Fibroblast of mammary gland (primary cell): ENCODE data around the gene PTGIS.

Experiments
- DNase-seq: peaks from one replicate; pipeline ENCODE4 v3.0.0-alpha.2; 2010; ENCODE audit warnings: low read depth
- H3K4me3 ChIP-seq: 2 replicates; pipeline ENCODE4 v1.5.1; 2011; ENCODE audit warnings: low read depth, mild to moderate bottlenecking, low read length, moderate library complexity; ENCODE audit not compliant: control insufficient read depth
- CTCF ChIP-seq: conservative IDR thresholded peaks from 2 replicates; pipeline ENCODE4 v1.5.1; 2011; ENCODE audit warnings: low read depth, low read length, inconsistent platforms; ENCODE audit not compliant: control insufficient read depth, insufficient read depth

The PTGIS gene

GRCh38 chr20:49582413-49583334 is 14.7 kb upstream of the PTGIS start:
- TF ChIP-seq CTCF = no peak
- no peak for DNase-seq
- H3K4me3 ChIP-seq = no peak overlapping the region

GRCh38 chr20:49581482-49581881 is 13.5 kb upstream of the PTGIS start:
- TF ChIP-seq CTCF = no peak
- no peak for DNase-seq
- no peak overlapping the region for H3K4me3 ChIP-seq

- no peak for TF ChIP-seq CTCF
- no peak for DNase-seq
- H3K4me3 ChIP-seq = no peak overlapping the region
These were observed 12.9 kb upstream of the PTGIS start for GRCh38 chr20:49580813-49581174.

GRCh38 chr20:49579874-49580812 is 12.2 kb upstream of the PTGIS start:
- TF ChIP-seq CTCF = no peak
- no peak overlapping the region for H3K4me3 ChIP-seq
- DNase-seq = no peak

GRCh38 chr20:49579195-49579594 is 11.3 kb upstream of the PTGIS start:
- DNase-seq = no peak
- no peak for TF ChIP-seq CTCF
- H3K4me3 ChIP-seq = no peak overlapping the region

GRCh38 chr20:49578436-49578835 is 10.5 kb upstream of the PTGIS start:
- DNase-seq = no peak
- TF ChIP-seq CTCF = no peak
- no peak overlapping the region for H3K4me3 ChIP-seq
